Fibroblast of skin of abdomen (primary cell): Measurements from ENCODE around the gene GHRH. TPM values are rescaled to one million over a fixed set of nuclear protein-coding genes. Genes with fewer than 3 reads are reported as not detected.
A peak's percentile ranks its signal among the peaks of the same experiment; 100 is the strongest.

Experiments
- DNase-seq: peaks from one replicate; pipeline ENCODE4 v3.0.0-alpha.2; 2013
- polyA plus RNA-seq, 2 experiments: library from polyadenylated mRNA; unstranded; fragments of 120-200 nt; gene quantifications; one replicate each; pipeline ENCODE4 v1.2.1, GENCODE V29; 2013; ENCODE audit not compliant: insufficient read length in 2 of 2

GHRH gene
- not detected for polyA plus RNA-seq (2013, experiment 1 of 2; ENCODE audit: insufficient read length)
- not detected for polyA plus RNA-seq (2013, experiment 2 of 2; ENCODE audit: insufficient read length)

- DNase-seq = no peak
Observed at GRCh38 chr20:37261714-37262113, at the start of gene GHRH. GHRH (minus strand) TSS chr20:37261814; CDS start chr20:37256889, 4,925 bp downstream.

DNA sequence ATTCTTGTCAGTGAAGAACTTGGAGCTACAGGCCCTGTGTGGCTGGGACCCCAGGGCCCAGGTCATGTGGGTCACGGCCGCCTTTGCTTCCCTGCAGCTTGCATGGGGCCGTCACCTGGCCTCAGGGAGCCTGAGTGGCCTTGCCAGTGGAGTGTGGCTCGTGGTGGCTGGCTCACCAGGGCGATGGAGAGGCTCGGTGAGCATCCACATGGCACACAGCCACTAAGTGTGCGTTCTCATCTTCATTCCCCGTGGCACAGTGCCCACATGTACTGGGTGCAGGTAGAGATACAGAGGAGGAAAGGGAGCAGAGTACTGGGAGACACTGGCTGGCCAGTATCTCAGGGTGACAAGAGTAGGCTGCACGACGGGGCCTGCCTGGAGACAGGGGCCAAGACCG is 49.3 kb upstream of the GHRH start:
- DNase-seq = no peak

DNA sequence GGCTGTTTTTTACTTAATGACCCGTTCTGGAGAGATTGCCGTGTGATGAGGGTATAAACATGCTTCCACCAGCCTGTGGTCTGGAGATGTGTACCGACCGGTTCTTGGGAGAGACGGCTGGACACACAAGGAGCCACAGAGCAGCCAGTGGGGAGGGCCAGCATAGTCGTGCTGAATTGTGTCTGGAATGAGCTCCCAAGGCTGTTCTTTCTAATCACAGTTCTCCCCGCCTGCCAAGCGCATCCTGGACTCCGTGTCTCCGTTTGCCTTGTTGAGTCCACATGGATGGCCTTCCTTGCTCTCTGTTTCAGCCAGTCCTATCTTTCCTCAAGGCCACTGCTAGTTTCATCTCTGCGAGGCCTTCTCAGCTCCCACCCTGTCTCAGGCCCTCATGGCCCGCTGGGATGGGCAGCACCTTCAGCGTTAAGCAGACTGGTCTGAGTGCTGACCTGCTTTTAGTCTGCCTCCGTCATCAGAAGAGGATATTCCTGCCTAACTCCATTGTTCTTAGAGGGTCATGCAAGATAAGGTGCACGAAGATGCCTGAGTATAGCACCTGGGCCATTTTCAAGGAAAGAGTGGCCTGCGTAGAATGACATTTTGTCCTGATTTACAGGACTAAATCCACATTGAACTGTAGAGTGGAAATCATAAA is 48.4 kb upstream of the GHRH start:
- DNase-seq = no peak

- DNase-seq = no peak
Observed at GRCh38 chr20:37309290-37309689, 47.7 kb upstream of the GHRH start.

DNA sequence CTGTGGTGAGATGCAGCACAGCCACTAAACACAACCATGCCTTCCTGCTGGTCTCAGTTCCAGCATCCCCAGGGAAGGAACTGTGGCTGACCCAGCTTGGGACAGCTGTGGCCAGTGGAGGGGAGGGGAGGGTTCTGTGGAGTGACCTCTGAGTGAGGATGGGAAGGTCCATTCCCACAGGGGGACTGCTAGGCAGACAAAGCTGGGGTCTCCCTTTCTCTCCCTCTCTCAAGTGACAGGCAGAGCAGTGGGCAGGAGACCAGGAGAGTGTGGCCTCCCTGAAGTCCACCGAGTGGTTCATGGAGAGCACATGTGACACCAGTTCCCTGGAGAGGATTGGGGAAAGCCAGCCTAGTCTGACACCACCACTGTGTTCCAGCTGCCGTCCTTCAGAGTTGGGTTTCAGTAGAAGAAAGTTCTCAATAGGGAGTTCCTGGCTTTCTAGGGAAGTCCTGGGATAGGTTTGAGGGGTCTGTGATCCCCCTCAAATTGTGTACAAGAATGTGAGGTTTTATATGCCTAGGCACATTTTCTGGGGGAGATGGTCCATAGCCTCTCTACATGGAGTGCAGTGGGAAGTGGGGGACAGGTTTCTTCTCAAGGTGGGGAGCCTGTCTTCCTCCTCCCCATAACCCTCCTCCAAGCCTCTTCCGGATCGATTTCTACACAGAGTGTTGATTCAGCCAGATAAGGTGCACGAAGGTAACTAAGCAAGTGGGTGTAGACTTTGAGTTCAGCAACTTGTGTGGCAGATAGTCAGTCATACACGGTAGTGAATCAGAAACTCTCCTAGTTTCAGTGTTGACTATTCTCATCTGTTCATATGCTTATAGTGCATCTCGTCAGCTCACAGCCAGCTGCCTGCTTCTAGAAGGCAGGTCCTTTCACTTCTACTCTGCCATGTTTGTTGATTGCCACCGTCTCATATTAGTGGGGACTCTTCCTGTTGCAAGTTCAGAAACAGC is 46.8 kb upstream of the GHRH start:
- no peak for DNase-seq

- DNase-seq = no peak
Observed at GRCh38 chr20:37305839-37306238, 44.2 kb upstream of the GHRH start.

- no peak for DNase-seq
Observed at GRCh38 chr20:37305079-37305478, 43.5 kb upstream of the GHRH start.

DNA sequence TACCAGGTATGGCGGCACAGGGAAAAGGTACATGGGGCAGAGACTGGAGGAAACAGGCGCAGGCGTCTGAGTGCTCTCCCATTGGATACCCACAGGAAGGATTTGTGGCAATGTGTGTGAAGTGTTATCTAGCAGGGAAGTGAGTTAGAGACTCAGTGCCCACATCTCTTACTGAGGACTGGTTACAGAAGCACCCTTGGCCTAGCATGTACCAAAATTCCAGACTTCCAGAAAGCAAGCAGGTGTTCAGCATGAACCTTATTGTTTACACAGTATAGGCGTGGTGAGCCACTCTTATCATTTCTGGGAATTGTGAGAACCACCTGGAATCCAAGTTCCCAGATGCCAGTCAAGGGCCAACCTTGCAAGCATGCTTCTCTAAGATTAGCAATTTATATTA is 42.0 kb upstream of the GHRH start:
- no peak for DNase-seq

GRCh38 chr20:37302981-37303380 is 41.4 kb upstream of the GHRH start:
- no peak for DNase-seq

DNA sequence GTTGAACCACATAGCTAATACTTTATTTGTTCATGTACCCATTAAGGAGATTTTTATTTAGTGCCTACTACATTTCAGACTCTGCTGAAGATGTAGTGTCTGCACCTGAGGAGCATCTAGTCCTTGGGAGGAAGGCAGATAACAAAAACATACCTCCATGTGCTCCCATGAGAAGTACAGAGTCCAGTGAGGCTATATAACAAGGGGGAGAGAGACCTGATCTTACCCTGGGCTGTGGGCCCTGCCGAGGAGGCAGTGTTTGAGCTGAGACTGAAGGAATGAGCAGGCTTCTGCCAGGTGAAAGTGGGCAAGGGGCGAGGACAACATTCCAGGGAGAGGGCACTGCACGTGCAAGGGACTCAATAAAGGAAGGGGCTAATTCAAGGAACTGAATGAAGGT is 39.9 kb upstream of the GHRH start:
- DNase-seq = no peak

DNA sequence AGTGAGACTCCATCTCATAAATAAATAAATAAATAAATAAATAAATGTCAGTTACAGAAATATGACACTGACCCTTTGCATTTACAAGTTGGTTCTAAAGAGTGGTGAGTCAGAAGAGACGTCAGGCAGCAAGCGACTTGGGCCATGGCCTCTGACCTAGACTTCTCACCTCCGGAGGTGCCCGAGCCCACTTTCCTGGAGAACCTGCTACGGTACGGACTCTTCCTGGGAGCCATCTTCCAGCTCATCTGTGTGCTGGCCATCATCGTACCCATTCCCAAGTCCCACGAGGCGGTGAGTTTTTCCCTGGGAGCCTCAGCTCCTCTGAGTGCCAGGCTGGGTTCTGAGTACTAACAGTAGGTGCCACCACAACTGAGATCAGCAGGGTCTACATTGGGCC is 39.5 kb upstream of the GHRH start:
- DNase-seq = no peak

GRCh38 chr20:37299718-37300528 is 38.3 kb upstream of the GHRH start:
- DNase-seq = peak; percentile 62

- peak; percentile 76 for DNase-seq
Observed at GRCh38 chr20:37298190-37298939, 36.8 kb upstream of the GHRH start.

DNA sequence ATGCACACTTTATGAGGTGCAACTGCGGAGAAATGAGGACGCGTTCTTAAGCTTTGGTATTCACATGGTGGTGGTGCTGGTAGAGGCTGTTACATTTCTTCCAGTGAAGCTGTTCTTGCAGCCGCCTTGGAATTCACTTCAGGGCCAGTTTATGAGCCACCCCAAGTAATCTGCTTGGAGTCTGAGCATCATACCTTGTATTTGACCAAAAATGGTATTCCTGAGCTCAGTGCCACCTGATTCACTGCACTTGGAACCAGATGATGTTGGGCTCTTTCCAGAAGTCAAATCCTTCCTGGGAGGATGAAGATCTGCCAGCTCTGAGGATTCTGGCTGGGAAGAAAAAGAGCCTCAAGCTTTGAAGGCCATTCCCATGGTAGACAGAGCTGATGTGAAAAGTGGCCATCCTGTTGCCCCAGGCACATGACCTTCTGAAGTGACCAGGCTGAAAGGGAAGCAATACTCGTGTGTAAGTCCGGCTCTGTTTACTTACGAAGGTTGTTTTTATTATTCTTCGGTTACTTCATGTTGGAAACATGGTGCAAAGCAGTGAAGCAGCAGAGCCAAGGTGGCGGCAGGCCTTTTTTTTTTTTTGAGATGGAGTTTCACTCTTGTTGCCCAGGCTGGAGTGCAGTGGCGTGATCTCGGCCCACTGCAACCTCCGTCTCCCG is 35.6 kb upstream of the GHRH start:
- peak; percentile 89 for DNase-seq

DNA sequence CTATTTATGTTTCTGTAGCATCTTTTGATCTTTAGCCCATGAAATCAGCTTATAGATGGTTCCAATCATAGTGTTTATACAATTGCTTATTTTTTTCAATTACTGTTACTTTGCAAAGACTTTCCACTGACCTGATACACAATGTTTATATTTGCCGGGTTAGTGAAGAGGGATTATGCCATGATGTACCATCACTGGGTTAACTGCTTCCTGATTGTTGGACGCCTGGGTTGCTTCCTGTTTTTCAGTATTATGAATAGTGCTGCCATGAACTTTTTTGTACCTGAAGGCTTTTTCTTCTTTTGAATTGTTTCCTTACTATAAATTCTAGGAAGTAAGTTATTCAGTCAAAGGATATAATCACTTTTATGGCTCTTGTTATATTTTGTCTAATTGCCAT is 34.8 kb upstream of the GHRH start:
- no peak for DNase-seq

- no peak for DNase-seq
Observed at GRCh38 chr20:37295595-37295994, 34.0 kb upstream of the GHRH start.

DNA sequence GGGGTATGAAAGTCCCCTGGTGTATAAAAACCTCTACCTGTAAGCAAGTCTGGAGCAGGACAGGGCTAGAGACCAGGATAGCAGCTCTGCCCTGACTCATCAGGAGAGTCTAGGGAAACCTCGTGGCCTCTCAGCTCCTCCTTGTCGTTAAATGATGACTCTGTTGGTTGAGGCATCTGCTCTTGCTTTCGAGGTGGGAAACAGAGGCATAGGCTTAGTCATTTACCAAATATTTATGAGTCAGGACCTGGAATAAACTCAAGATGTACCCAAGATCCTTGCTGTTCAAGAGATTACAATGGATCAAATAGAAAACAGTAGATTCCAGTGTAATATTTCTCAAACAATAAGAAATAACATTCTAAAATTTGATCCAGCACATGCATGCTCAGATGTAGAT is 33.4 kb upstream of the GHRH start:
- peak; percentile 97 for DNase-seq

DNA sequence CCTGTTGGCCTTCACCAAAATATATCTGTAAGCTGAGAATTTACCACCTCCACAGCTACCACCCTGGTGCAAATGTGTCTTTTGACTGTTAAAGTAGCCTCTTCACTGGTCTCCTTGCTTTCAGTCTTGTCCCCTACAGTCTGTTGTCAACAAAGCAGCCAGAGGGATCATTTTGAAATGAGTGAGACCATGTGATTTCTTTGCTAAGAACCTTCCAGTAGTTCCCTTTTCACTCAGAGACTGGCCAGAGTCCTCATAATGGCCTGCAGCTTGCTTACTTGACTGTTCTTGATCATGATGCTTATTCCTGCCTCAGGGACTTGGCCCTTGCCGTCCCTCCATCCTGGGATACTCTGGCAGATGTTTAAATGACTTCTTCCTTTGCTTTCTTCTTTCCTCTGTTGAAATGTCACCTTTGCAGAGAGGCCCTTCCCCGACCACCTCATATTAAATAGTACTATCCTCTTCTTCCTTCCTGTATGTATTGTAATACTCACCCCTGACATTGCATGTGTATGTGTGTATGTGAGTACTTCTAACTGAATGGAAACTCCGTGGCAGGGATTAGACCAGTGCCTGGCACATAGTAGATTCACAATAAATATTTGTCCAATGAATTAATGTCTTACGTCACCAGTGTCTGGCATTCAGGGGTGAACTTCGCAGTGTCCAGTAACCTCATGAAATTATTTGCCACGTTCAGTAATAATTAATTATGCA is 32.8 kb upstream of the GHRH start:
- peak; percentile 31 for DNase-seq

DNA sequence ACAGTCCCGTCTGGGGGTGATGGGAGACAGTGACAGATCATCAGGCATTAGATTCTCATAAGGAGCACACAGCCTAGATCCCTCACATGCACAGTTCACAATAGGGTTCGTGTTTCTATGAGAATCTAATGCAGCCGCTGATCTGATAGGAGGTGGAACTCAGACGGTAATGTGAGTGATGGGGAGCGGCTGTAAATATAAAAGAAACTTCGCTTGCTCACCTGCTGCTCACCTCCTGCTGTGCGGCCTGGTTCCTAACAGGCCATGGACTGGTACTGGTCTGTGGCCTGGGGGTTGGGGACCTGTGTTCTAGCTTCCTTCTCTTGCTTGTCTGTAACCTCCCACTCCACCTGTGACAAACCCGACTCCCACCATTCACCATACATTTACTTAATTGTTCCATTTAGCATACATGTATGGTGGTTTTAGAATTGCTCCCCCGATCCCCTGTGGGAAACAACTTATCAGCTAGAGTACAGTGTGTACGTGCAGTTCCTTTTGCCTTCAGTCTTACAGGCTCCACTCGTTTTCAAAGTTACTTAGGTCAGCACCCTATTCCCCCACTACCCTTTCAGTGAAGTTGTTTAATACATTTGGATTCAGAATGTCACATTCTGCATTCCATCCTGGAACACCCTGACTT is 31.8 kb upstream of the GHRH start:
- DNase-seq = no peak

DNA sequence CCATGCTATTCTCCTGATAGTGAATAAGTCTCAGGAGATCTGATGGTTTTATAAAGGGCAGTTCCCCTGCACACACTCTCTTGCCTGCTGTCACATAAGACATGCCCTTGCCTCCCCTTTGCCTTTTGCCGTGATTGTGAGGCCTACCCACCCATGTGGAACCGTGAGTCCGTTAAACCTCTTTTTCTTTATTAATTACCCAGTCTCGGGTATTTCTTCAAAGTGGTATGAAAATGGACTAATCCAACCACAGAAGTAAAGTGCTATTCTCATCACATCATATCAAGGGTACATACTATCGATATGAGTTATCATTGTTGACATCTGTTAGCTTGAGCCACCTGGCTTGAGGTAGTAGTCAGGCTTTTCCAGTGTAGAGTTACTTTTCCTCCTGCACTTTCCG is 30.1 kb upstream of the GHRH start:
- DNase-seq = no peak
